Measurements from ENCODE around the gene RPL13A. TPM values are rescaled to one million over a fixed set of nuclear protein-coding genes. Genes with fewer than 3 reads are reported as not detected.

The RPL13A gene
- total and polyA plus RNA-seq, 9 of the 15 experiments (the other 6 are each of a cell fraction or from before 2014, with no cell fraction given): 1,744 to 5,482 (median 2,949) TPM

- no peak for TF ChIP-seq RBM34 (IDR thresholded peaks at IDR 0.05; ENCODE audit: borderline replicate concordance, insufficient read depth, low read length)
- TF ChIP-seq ZNF436 (CRISPR knock-in tag; IDR thresholded peaks at IDR 0.05): no peak
- no peak for TF ChIP-seq KDM2B (CRISPR knock-in tag; IDR thresholded peaks at IDR 0.05)
- no peak for TF ChIP-seq RREB1 (CRISPR knock-in tag; IDR thresholded peaks at IDR 0.05)
Observed at GRCh38 chr19:49462492-49462891, 24.9 kb upstream of the RPL13A start (continued).
